Activated CD8-positive, alpha-beta T cell treated with anti-CD3 and anti-CD28 coated beads for 36 hours (primary cell): ENCODE data around the gene GJB1. TPM values are rescaled to one million over a fixed set of nuclear protein-coding genes. Genes with fewer than 3 reads are reported as not detected.
A peak's percentile ranks its signal among the peaks of the same experiment; 100 is the strongest.
"Not testable (repeated sequence)": the region's sequence is repeated elsewhere in the genome, so short reads cannot be mapped to it uniquely, and the experiment has no call there.

Source experiments
- ATAC-seq: fragments of 200-7000 bp; cut with Tn5 transposase; one replicate; pipeline ENCODE4 v1.10.0; 2021; ENCODE audit warnings: mild to moderate bottlenecking, moderate library complexity
- CTCF ChIA-PET: fragments of 350-600 bp; sonication (Branson Sonifier 250); formaldehyde crosslinking; loops from one replicate; lab custom pipeline; 2021; ENCODE audit warnings: antibody characterized with exemption; lab: Charles Lee
- POLR2A ChIA-PET: fragments of 350-600 bp; sonication (Branson Sonifier 250); formaldehyde crosslinking; loops from one replicate; lab custom pipeline; 2021; ENCODE audit warnings: antibody characterized with exemption; lab: Charles Lee
- DNase-seq: peaks from one replicate; pipeline ENCODE4 v3.0.0-alpha.2; 2020
- H3K27ac Mint-ChIP-seq: one replicate; pipeline ENCODE4 v1.8.0; 2021; ENCODE audit warnings: mild to moderate bottlenecking, mixed read lengths
- H3K27me3 Mint-ChIP-seq: one replicate; pipeline ENCODE4 v1.8.0; 2021; ENCODE audit warnings: mixed read lengths
- H3K36me3 Mint-ChIP-seq: one replicate; pipeline ENCODE4 v1.8.0; 2021; ENCODE audit warnings: low read depth, mixed read lengths
- H3K4me1 Mint-ChIP-seq: one replicate; pipeline ENCODE4 v1.8.0; 2021; ENCODE audit warnings: low read depth, mixed read lengths
- H3K4me3 Mint-ChIP-seq: one replicate; pipeline ENCODE4 v1.8.0; 2021; ENCODE audit warnings: mild to moderate bottlenecking, moderate library complexity, mixed read lengths
- H3K9me3 Mint-ChIP-seq: one replicate; pipeline ENCODE4 v1.8.0; 2021; ENCODE audit warnings: mixed read lengths
- CTCF ChIP-seq: fragments of 200-600 bp; IDR thresholded peaks from one replicate; pipeline ENCODE4 v1.8.0; 2022; ENCODE audit warnings: antibody characterized with exemption, mild to moderate bottlenecking
- intact Hi-C: fragments of 100-400 bp; cut with micrococcal nuclease; formaldehyde crosslinking; loops from one replicate; pipeline ENCODE4 v1.10.0; 2022
- total RNA-seq, 2 experiments: library from RNA; stranded (reverse); gene quantifications; one replicate each; pipeline ENCODE4 v1.2.3, GENCODE V29; 2021

The GJB1 gene
- total RNA-seq, 2 experiments from 2014 or later, result not detected

- H3K27me3 Mint-ChIP-seq, result no peaks in the 10 kb centered on the region
- intact Hi-C loops, result loop anchor here (10.0 kb wide), 1 partner anchor 204 kb away; no protein-coding TSS in a partner anchor
- peaks cover 12% of the 10 kb centered on the region for H3K36me3 Mint-ChIP-seq
- ChIA-PET POLR2A (interaction anchor here (0.6 kb wide), 1 partner anchor 113 kb away, joined by 3 read pairs; no protein-coding TSS in a partner anchor), CTCF (interaction anchor here (1.0 to 2.1 kb wide), 7 partner anchors 9 to 409 kb away, joined by 3 to 17 read pairs (median 4); no protein-coding TSS in a partner anchor)
- DNase-seq (peak; percentile 57), ATAC-seq (peak; percentile 28)
- H3K9me3 Mint-ChIP-seq, result no peaks in the 10 kb centered on the region
- no peak overlapping the region for H3K4me3 Mint-ChIP-seq
- no peak overlapping the region for H3K27ac Mint-ChIP-seq
- peak; percentile 58 for TF ChIP-seq CTCF
- peaks cover 11% of the 10 kb centered on the region for H3K4me1 Mint-ChIP-seq
Observed at GRCh38 chrX:71178908-71179307, 44.1 kb upstream of the GJB1 start.

GRCh38 chrX:71180579-71181265 lies 42.3 kb upstream of the GJB1 start:
- H3K27me3 Mint-ChIP-seq, DNase-seq, H3K9me3 Mint-ChIP-seq, ATAC-seq, H3K36me3 Mint-ChIP-seq: not testable (repeated sequence)
- peak overlapping the region; percentile 76 for H3K27ac Mint-ChIP-seq
- peaks cover 13% of the 10 kb centered on the region for H3K4me1 Mint-ChIP-seq
- intact Hi-C loops, result loop anchor here (5.0 kb wide), 1 partner anchor 83 kb away; the partner anchor contains the start of gene FOXO4
- H3K4me3 Mint-ChIP-seq, result peak overlapping the region; percentile 92
- CTCF ChIA-PET, result interaction anchor here (0.8 to 1.6 kb wide), 8 partner anchors 16 to 211 kb away, joined by 3 to 9 read pairs (median 4); partner anchors contain the start of genes FOXO4 and MED12
- POLR2A ChIA-PET, result interaction anchor here (1.3 to 2.6 kb wide), 3 partner anchors 10 to 103 kb away, joined by 4 to 10 read pairs (median 7); partner anchors contain the start of genes NONO and ZMYM3

DNA sequence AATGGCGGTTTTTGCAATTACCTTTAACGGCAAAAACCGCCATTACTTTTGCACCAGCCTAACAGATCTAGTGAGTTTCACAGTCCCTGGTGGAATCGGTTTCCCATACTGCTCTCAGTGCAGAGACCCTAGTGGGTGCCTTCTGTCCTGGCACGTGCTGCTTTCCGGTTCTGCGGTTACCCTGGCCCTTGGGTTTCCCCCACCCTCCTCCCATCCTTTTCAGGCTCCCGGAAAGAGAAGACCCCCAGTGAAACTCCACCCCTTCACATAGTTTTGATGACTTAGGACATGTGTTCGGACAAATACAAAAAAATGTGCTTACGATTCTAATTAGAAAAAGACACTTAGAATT lies 41.5 kb upstream of the GJB1 start:
- Mint-ChIP-seq H3K4me3 (peak overlapping the region; percentile 92), H3K9me3 (no peaks in the 10 kb centered on the region), H3K36me3 (peaks cover 5% of the 10 kb centered on the region), H3K4me1 (peaks cover 13% of the 10 kb centered on the region), H3K27ac (peak overlapping the region; percentile 99), H3K27me3 (no peaks in the 10 kb centered on the region)
- intact Hi-C loops, result loop anchor here (5.0 kb wide), 1 partner anchor 84 kb away; the partner anchor contains the start of gene FOXO4
- no peak for TF ChIP-seq CTCF
- ChIA-PET POLR2A (interaction anchor here (0.6 to 2.6 kb wide), 11 partner anchors 8 to 184 kb away, joined by 3 to 10 read pairs (median 4); partner anchors contain the start of genes NONO, TAF1 and ZMYM3), CTCF (interaction anchor here (1.5 to 1.7 kb wide), 4 partner anchors 15 to 211 kb away, joined by 5 to 9 read pairs (median 7); partner anchors contain the start of genes MED12 and NONO)
- ATAC-seq (peak; percentile 51), DNase-seq (peak; percentile 65)

- peak; percentile 90 for DNase-seq
- peak; percentile 95 for ATAC-seq
- peaks cover 16% of the 10 kb centered on the region for H3K4me1 Mint-ChIP-seq
- intact Hi-C loops, result loop anchor here (5.0 kb wide), 1 partner anchor 85 kb away; the partner anchor contains the start of gene FOXO4
- H3K36me3 Mint-ChIP-seq, result peaks cover 5% of the 10 kb centered on the region
- H3K27me3 Mint-ChIP-seq, result no peaks in the 10 kb centered on the region
- ChIA-PET CTCF (interaction anchor here (1.1 to 1.7 kb wide), 7 partner anchors 14 to 212 kb away, joined by 3 to 9 read pairs (median 5); partner anchors contain the start of genes MED12 and NONO), POLR2A (interaction anchor here (0.6 to 2.6 kb wide), 14 partner anchors 9 to 184 kb away, joined by 3 to 10 read pairs (median 4); partner anchors contain the start of genes IL2RG, NONO, TAF1 and ZMYM3)
- H3K9me3 Mint-ChIP-seq, result no peaks in the 10 kb centered on the region
- TF ChIP-seq CTCF, result no peak
- peak overlapping the region; percentile 99 for H3K27ac Mint-ChIP-seq
- H3K4me3 Mint-ChIP-seq, result peak overlapping the region; percentile 92
Observed at GRCh38 chrX:71181910-71182799, 40.9 kb upstream of the GJB1 start.
